NCI-H748 treated with DMSO at 0.1 percent for 48 hours (cell line): ENCODE measurements around the gene FOXL3.

ENCODE experiments used
- DNase-seq: peaks from one replicate; lab custom pipeline; 2025; lab: John Stamatoyannopoulos, UW

FOXL3 gene

GRCh38 chr7:302054-302992 lies 12.4 kb downstream of the FOXL3 start:
- DNase-seq: no peak

- DNase-seq: no peak
These were observed 13.5 kb downstream of the FOXL3 start for GRCh38 chr7:303425-303824.

GRCh38 chr7:303884-304573 lies 14.1 kb downstream of the FOXL3 start:
- DNase-seq: no peak

GRCh38 chr7:304574-305409 lies 14.8 kb downstream of the FOXL3 start:
- DNase-seq: no peak

- DNase-seq: no peak
These were observed 15.6 kb downstream of the FOXL3 start for GRCh38 chr7:305410-306151.

- no peak for DNase-seq
These were observed 18.0 kb downstream of the FOXL3 start for GRCh38 chr7:307970-308369.

- DNase-seq: no peak
These were observed 19.7 kb downstream of the FOXL3 start for GRCh38 chr7:309586-310228.

GRCh38 chr7:311131-311680 lies 21.2 kb downstream of the FOXL3 start:
- no peak for DNase-seq

GRCh38 chr7:311796-312195 lies 21.8 kb downstream of the FOXL3 start:
- no peak for DNase-seq

- no peak for DNase-seq
These were observed 22.5 kb downstream of the FOXL3 start for GRCh38 chr7:312424-312823.

GRCh38 chr7:314853-315252 lies 24.9 kb downstream of the FOXL3 start:
- no peak for DNase-seq

- no peak for DNase-seq
These were observed 25.7 kb downstream of the FOXL3 start for GRCh38 chr7:315516-316265.

GRCh38 chr7:317643-318405 lies 27.9 kb downstream of the FOXL3 start:
- DNase-seq: no peak

GRCh38 chr7:318476-318875 lies 28.5 kb downstream of the FOXL3 start:
- DNase-seq: no peak

GRCh38 chr7:318878-319661 lies 29.1 kb downstream of the FOXL3 start:
- no peak for DNase-seq

GRCh38 chr7:320297-320696 lies 30.3 kb downstream of the FOXL3 start:
- DNase-seq: no peak

GRCh38 chr7:322111-322671 lies 32.2 kb downstream of the FOXL3 start:
- DNase-seq: peak; percentile 15

- DNase-seq: no peak
These were observed 32.7 kb downstream of the FOXL3 start for GRCh38 chr7:322708-323111.
